Lung (tissue), 12 donors: ENCODE measurements around the gene MBP. TPM values are rescaled to one million over a fixed set of nuclear protein-coding genes. Genes with fewer than 3 reads are reported as not detected.

Experiments
- ATAC-seq: fragments of 200-7000 bp; cut with Tn5 transposase; one replicate; pipeline ENCODE4 v1.9.1; 2020; ENCODE audit warnings: moderate number of reproducible peaks; ENCODE audit not compliant: insufficient read depth, low FRiP score
- DNase-seq, 3 donors: peaks; one replicate each; pipeline ENCODE4 v3.0.0-alpha.2; 2013 to 2017
- H3K27ac ChIP-seq, 2 donors: one replicate each; pipeline ENCODE4 v1.5.1; 2013; ENCODE audit warnings: mild to moderate bottlenecking in 2 of 2, moderate library complexity in 2 of 2, control low read depth in 1 of 2, inconsistent platforms in 1 of 2, low read depth in 1 of 2, low read length in 1 of 2
- H3K27me3 ChIP-seq, 3 donors: one replicate each; pipeline ENCODE4 v1.5.1; 2013; ENCODE audit warnings: low read length in 2 of 3; ENCODE audit not compliant: control insufficient read depth in 3 of 3, insufficient read depth in 3 of 3
- H3K36me3 ChIP-seq, 4 donors: one replicate each; pipeline ENCODE4 v1.5.1; 2013; ENCODE audit warnings: low read length in 4 of 4, mild to moderate bottlenecking in 1 of 4, moderate library complexity in 1 of 4; ENCODE audit not compliant: control insufficient read depth in 4 of 4, insufficient read depth in 4 of 4
- H3K4me1 ChIP-seq, 5 donors: one replicate each; pipeline ENCODE4 v1.5.1; 2013; ENCODE audit warnings: low read length in 5 of 5, mild to moderate bottlenecking in 2 of 5, moderate library complexity in 1 of 5; ENCODE audit not compliant: control insufficient read depth in 5 of 5, insufficient read depth in 5 of 5
- H3K4me3 ChIP-seq: one replicate; pipeline ENCODE4 v1.5.1; 2013; ENCODE audit warnings: mild to moderate bottlenecking, control low read depth, moderate library complexity
- H3K9ac ChIP-seq, 2 donors: one replicate each; pipeline ENCODE4 v1.5.1; 2013; ENCODE audit warnings: low read length in 2 of 2, control low read depth in 1 of 2; ENCODE audit not compliant: insufficient read depth in 1 of 2
- H3K9me3 ChIP-seq, 4 donors: one replicate each; pipeline ENCODE4 v1.5.1; 2013; ENCODE audit warnings: low read length in 3 of 4, mild to moderate bottlenecking in 1 of 4, moderate library complexity in 1 of 4; ENCODE audit not compliant: control insufficient read depth in 4 of 4, insufficient read depth in 3 of 4
- CTCF ChIP-seq: IDR thresholded peaks from 2 replicates; pipeline ENCODE4 v1.5.1; 2012; ENCODE audit warnings: mild to moderate bottlenecking; ENCODE audit errors: control extremely low read depth, extremely low read depth
- WGBS, 2 donors: extraction: QIAGEN DNeasy Blood & Tissue Kit; methylation state at CpG; one replicate each; pipeline ENCODE4 v1.1.7; 2013; 5-methylcytosine and 5-hydroxymethylcytosine counted together
- polyA plus RNA-seq, 2 donors: library from polyadenylated mRNA; stranded (reverse); fragments of 200-250 nt; gene quantifications; one replicate each; pipeline ENCODE4 v1.2.1, GENCODE V29; 2013
- total RNA-seq, 2 donors: library from RNA; depleted of rRNA in 1 of 2; stranded (reverse); fragments of >200 nt in 1 of 2; gene quantifications; one replicate each; pipeline ENCODE4 v1.2.1, GENCODE V29; 2014 to 2021
- donor health status: control.
- donor health status: control.
- donor health status: Bipolar disorder and iron deficiency.
- donor health status: healthy.
- donor health status: DM: yes; HTN: yes; CAD: no.

Gene MBP
- total and polyA plus RNA-seq, 4 donors, result 15.6 to 64.1 (median 30.9) TPM

GRCh38 chr18:77119101-77119850 lies 13.3 kb downstream of the MBP start:
- H3K36me3 ChIP-seq, result peaks cover 0 to 2% (median 0%) of the 10 kb centered on the region in 4 donors
- H3K4me1 ChIP-seq, result peaks cover 0 to 14% (median 3%) of the 10 kb centered on the region in 5 donors
- DNase-seq (no peak), ATAC-seq (no peak)
- H3K27me3 ChIP-seq, result no peaks in the 10 kb centered on the region
- H3K9me3 ChIP-seq, result no peaks in the 10 kb centered on the region
- 92 to 94% methylated on average over 12 of the region's 12 CpGs for WGBS, 2 donors
- no peak overlapping the region for H3K9ac ChIP-seq
- no peak overlapping the region for H3K27ac ChIP-seq
- H3K4me3 ChIP-seq, result no peak overlapping the region
- no peak for TF ChIP-seq CTCF

GRCh38 chr18:77118256-77119090 lies 14.1 kb downstream of the MBP start:
- H3K27me3 ChIP-seq, result no peaks in the 10 kb centered on the region
- no peak overlapping the region for H3K9ac ChIP-seq
- peaks cover 0 to under 1% (median 0%) of the 10 kb centered on the region in 4 donors for H3K36me3 ChIP-seq
- no peak for TF ChIP-seq CTCF
- 91 to 94% methylated on average over 12 of the region's 12 CpGs for WGBS, 2 donors
- DNase-seq, result no peak
- no peak overlapping the region for H3K4me3 ChIP-seq
- ATAC-seq, result no peak
- H3K4me1 ChIP-seq, result peaks cover 0 to 16% (median 7%) of the 10 kb centered on the region in 5 donors
- no peak overlapping the region for H3K27ac ChIP-seq
- H3K9me3 ChIP-seq, result no peaks in the 10 kb centered on the region

- H3K36me3 ChIP-seq, result no peaks in the 10 kb centered on the region
- WGBS, 2 donors, result 90 to 93% methylated on average over 18 of the region's 18 CpGs
- H3K4me1 ChIP-seq, result peaks cover 0 to 24% (median 7%) of the 10 kb centered on the region in 5 donors
- peaks cover 0 to 9% (median 0%) of the 10 kb centered on the region in 3 donors for H3K27me3 ChIP-seq
- no peak overlapping the region for H3K27ac ChIP-seq
- no peak overlapping the region for H3K9ac ChIP-seq
- DNase-seq, result no peak
- H3K9me3 ChIP-seq, result no peaks in the 10 kb centered on the region
- no peak overlapping the region for H3K4me3 ChIP-seq
- no peak for TF ChIP-seq CTCF
- no peak for ATAC-seq
These were observed 16.1 kb downstream of the MBP start for GRCh38 chr18:77116201-77117080.
